Tibial artery (tissue), 4 donors: ENCODE results near the gene NR2F6.
A peak's percentile ranks its signal among the peaks of the same experiment; 100 is the strongest.

Experiments
- DNase-seq, 2 donors: peaks; one replicate each; pipeline ENCODE4 v3.0.0-alpha.2; 2019
- H3K27ac ChIP-seq, 2 donors: fragments of 200-600 bp; sonication (generic) in 1 of 2; 1 replicate in 1 of 2; 2 replicates in 1 of 2; pipeline ENCODE4 v1.5.1; 2018 to 2019; ENCODE audit warnings: mild to moderate bottlenecking in 1 of 2
- H3K27me3 ChIP-seq, 2 donors: fragments of 200-600 bp; sonication (generic) in 1 of 2; one replicate each; pipeline versions ENCODE4 v1.5.1 to v1.6.0; 2016 to 2019
- H3K36me3 ChIP-seq, 3 donors: fragments of 200-600 bp; sonication (generic) in 2 of 3; one replicate each; pipeline ENCODE4 v1.5.1; 2016 to 2019; ENCODE audit warnings: mild to moderate bottlenecking in 2 of 3
- H3K4me1 ChIP-seq, 4 donors: fragments of 200-600 bp; sonication (generic) in 2 of 4; 1 replicate in 3 of 4; 2 replicates in 1 of 4; pipeline ENCODE4 v1.5.1; 2016 to 2019
- H3K4me3 ChIP-seq, 2 donors: fragments of 200-600 bp; sonication (generic) in 1 of 2; 1 replicate in 1 of 2; 2 replicates in 1 of 2; pipeline ENCODE4 v1.5.1; 2018 to 2019; ENCODE audit warnings: mild to moderate bottlenecking in 2 of 2
- H3K9me3 ChIP-seq, 3 donors: fragments of 200-600 bp; sonication (generic) in 1 of 3; one replicate each; pipeline ENCODE4 v1.5.1; 2016 to 2019
- intact Hi-C: fragments of 100-400 bp; cut with DNase I; formaldehyde crosslinking; loops from one replicate; pipeline ENCODE4 v1.15.0; 2023; ENCODE audit warnings: low total_unique reads
- TF ChIP-seq, protein P1 (sequence below), 2 experiments: fragments of 200-600 bp in 1 of 2; fragments of 450-650 bp in 1 of 2; IDR thresholded peaks; one replicate each; pipeline ENCODE4 v1.5.1; 2017 to 2019; ENCODE audit warnings: antibody characterized with exemption in 2 of 2, mild to moderate bottlenecking in 1 of 2, moderate library complexity in 1 of 2

NR2F6 gene

DNA sequence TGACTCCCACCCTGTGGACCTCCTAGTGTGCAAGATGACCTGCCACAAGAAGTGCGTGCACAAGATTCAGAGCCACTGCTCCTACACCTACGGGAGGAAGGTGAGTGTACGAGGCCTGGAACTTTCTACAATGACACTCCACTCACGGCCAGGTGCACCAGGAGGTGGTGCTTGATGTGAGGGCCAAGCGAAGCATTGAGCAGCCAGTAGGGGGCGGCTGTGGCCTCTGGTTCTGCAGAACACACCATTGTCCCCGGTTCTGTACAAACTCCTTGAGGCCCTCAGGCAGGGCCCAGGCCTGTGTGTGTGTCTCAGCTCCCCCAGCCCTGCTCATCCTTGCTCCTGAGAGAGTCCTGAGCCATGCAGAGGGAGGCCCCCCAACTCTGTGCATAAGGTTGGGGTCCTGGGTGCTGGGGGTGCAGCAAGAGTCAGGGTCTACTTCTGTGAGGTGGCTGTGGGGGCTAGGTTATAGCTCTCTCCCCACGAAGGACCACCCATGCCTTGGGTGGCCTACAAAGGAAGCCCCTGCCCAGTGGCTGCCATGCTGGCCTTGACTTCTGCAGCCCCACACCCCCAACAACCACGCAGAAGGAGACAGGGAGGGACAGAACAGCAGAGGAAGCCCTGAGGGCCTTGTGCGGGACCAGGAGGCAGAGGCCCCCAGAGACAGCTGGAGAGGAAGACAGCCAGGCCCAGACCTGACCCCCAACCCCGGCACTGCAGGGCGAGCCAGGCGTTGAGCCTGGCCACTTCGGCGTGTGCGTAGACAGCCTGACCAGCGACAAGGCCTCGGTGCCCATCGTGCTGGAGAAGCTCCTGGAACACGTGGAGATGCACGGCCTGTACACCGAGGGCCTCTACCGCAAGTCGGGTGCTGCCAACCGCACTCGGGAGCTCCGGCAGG, 40.2 kb downstream of the NR2F6 start:
- H3K4me1 ChIP-seq, result no peaks in the 10 kb centered on the region
- H3K27me3 ChIP-seq, result no peaks in the 10 kb centered on the region
- intact Hi-C loops, result loop anchor here (5.0 kb wide), 1 partner anchor 77 kb away; the partner anchor contains the start of gene ANKLE1
- DNase-seq, result no peak
- no peak overlapping the region for H3K27ac ChIP-seq
- TF ChIP-seq, protein P1, sequence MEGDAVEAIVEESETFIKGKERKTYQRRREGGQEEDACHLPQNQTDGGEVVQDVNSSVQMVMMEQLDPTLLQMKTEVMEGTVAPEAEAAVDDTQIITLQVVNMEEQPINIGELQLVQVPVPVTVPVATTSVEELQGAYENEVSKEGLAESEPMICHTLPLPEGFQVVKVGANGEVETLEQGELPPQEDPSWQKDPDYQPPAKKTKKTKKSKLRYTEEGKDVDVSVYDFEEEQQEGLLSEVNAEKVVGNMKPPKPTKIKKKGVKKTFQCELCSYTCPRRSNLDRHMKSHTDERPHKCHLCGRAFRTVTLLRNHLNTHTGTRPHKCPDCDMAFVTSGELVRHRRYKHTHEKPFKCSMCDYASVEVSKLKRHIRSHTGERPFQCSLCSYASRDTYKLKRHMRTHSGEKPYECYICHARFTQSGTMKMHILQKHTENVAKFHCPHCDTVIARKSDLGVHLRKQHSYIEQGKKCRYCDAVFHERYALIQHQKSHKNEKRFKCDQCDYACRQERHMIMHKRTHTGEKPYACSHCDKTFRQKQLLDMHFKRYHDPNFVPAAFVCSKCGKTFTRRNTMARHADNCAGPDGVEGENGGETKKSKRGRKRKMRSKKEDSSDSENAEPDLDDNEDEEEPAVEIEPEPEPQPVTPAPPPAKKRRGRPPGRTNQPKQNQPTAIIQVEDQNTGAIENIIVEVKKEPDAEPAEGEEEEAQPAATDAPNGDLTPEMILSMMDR (IDR thresholded peaks at IDR 0.05), result peak; percentile 39 to 48
- H3K36me3 ChIP-seq, result peaks cover 81 to 98% (median 85%) of the 10 kb centered on the region in 3 donors
- no peaks in the 10 kb centered on the region for H3K9me3 ChIP-seq
- no peak overlapping the region for H3K4me3 ChIP-seq

DNA sequence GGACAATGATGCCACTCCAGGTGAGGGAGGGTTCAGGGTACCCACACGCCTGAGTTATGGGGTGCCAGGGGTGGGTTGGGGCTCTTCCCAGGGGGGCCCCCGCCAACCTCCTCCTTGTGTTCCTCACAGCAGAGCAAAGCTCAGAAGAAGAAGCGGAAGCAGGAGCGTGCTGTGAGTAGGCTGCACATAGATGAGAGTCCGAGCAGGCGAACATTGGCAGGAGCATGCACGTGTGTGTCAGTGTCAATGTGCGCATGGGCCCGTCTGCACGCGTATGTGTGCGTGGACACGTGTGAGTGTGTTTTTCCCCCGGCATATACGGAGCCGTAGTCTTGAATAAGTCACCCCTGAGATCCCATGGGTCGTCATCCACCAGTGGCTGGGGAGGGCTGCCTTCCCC, 43.0 kb downstream of the NR2F6 start:
- TF ChIP-seq, protein P1 (IDR thresholded peaks at IDR 0.05), result no peak
- Histone ChIP-seq H3K9me3 (no peaks in the 10 kb centered on the region), H3K27ac (no peak overlapping the region), H3K36me3 (peaks cover 76 to 99% (median 86%) of the 10 kb centered on the region in 3 donors), H3K4me1 (no peaks in the 10 kb centered on the region), H3K4me3 (no peak overlapping the region), H3K27me3 (no peaks in the 10 kb centered on the region)
- no peak for DNase-seq
- intact Hi-C loops, result no loop called here

DNA sequence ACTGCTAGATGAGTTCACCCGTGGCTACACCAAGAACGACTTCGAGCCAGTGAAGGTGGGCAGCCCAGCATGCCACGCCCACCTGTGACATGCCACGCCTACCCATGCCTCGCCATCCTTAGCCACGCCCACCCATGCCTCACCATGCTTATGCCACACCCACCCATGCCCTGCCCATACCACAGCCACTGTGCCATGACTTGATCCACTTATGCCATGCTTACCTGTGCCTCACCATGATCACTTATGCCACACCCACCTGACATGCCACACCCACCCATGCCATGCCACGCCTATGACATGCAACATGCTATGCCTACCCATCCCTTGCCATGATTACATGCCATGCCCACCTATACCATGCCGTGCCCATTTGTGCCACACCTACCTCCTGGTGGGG, 43.5 kb downstream of the NR2F6 start:
- no peaks in the 10 kb centered on the region for H3K4me1 ChIP-seq
- no peaks in the 10 kb centered on the region for H3K9me3 ChIP-seq
- intact Hi-C loops, result no loop called here
- TF ChIP-seq, protein P1 (IDR thresholded peaks at IDR 0.05), result no peak
- no peak overlapping the region for H3K27ac ChIP-seq
- H3K27me3 ChIP-seq, result no peaks in the 10 kb centered on the region
- H3K36me3 ChIP-seq, result peaks cover 81 to 99% (median 86%) of the 10 kb centered on the region in 3 donors
- DNase-seq, result no peak
- no peak overlapping the region for H3K4me3 ChIP-seq

DNA sequence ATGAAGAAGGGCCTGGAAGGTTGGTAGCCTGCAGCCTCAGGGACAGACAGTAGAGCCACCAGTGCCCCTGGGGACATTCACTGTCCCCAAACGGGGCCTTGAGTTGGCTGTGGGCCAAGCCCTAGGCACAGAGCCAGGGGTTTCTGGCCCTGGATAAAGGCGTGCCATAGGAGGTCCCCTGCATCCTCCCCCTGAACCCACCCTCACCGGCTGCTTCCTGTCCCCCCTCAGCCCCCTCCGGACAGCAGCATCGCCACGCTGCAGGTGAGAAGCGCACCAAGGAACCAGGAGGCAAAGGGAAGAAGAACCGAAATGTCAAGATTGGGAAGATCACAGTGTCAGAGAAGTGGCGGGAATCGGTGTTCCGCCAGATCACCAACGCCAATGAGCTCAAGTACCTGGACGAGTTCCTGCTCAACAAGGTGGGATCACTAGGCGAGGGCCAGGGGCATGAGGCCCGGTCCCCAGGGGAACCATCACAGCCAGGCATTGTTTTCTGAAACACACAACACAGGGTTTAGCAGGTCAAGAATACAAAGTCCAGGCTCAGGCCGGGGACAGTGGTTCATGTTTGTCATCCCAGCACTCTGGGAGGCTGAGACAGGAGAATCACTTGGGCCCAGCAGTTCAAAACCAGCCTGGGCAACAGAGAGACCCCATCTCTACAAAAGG, 45.2 kb downstream of the NR2F6 start:
- Histone ChIP-seq H3K4me3 (no peak overlapping the region), H3K4me1 (no peaks in the 10 kb centered on the region), H3K27me3 (no peaks in the 10 kb centered on the region), H3K36me3 (peaks cover 76 to 99% (median 79%) of the 10 kb centered on the region in 3 donors), H3K27ac (no peak overlapping the region), H3K9me3 (no peaks in the 10 kb centered on the region)
- DNase-seq, result no peak
- intact Hi-C loops, result no loop called here
- TF ChIP-seq, protein P1 (IDR thresholded peaks at IDR 0.05), result no peak

DNA sequence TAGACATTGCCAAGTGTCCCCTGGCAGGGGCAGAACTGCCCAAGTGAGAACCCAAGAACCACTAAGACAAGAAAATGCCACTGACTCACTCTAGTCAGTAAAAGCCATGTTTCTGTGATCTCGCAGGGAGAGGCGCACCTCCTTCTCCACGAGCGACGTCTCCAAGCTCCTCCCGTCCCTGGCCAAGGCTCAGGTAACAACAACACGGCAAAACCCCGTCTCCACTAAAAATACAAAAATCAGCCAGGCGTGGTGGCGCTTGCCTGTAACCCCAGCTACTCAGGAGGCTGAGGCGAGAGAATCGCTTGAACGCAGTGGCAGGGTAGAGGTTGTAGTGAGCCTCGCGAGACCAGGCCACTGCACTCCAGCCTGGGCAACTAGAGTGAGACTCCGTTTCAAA, 48.1 kb downstream of the NR2F6 start:
- Histone ChIP-seq H3K4me3 (no peak overlapping the region), H3K27ac (no peak overlapping the region), H3K27me3 (no peaks in the 10 kb centered on the region), H3K36me3 (peaks cover 86 to 100% (median 87%) of the 10 kb centered on the region in 3 donors), H3K9me3 (no peaks in the 10 kb centered on the region), H3K4me1 (no peaks in the 10 kb centered on the region)
- intact Hi-C loops, result no loop called here
- no peak for DNase-seq
- TF ChIP-seq, protein P1 (IDR thresholded peaks at IDR 0.05), result no peak
